HCT116 (cell line): ENCODE results near the gene NRROS. TPM values are rescaled to one million over a fixed set of nuclear protein-coding genes. Genes with fewer than 3 reads are reported as not detected.

Source experiments
- ATAC-seq: fragments of 200-7000 bp; cut with Tn5 transposase; 2 replicates; pipeline ENCODE4 v1.9.1; 2020; ENCODE audit warnings: mild to moderate bottlenecking, moderate library complexity
- BruUV-seq: library from RNA; stranded (reverse); fragments of 400-500 nt; replicated peaks from 2 replicates; lab custom pipeline; 2021; lab: Mats Ljungman, UMichigan
- CTCF ChIA-PET: fragments of 300-600 bp; sonication (Branson Sonifier 250); formaldehyde crosslinking; loops from one replicate; lab custom pipeline; 2021; ENCODE audit warnings: antibody characterized with exemption; lab: Charles Lee
- POLR2A ChIA-PET: fragments of 300-600, 350-600 bp; sonication (Branson Sonifier 250); formaldehyde crosslinking; loops from one replicate; lab custom pipeline; 2021; ENCODE audit warnings: antibody characterized with exemption; lab: Charles Lee
- RAD21 ChIA-PET, 2 experiments: fragments of 300-600 bp; sonication (Branson Sonifier 250); formaldehyde crosslinking; loops; one replicate each; lab custom pipeline; 2023; ENCODE audit warnings: low total read pairs in 2 of 2; ENCODE audit not compliant: uncharacterized antibody in 2 of 2, unreplicated experiment in 2 of 2, low non-redundant PET in 1 of 2; lab: Charles Lee
- DNase-seq: peaks from one replicate; pipeline ENCODE4 v3.0.0-alpha.2; 2010; ENCODE audit warnings: low read depth, low spot score
- H2AFZ ChIP-seq: fragments of 200-600 bp; shearing (Covaris generic), sonication (generic); 2 replicates; pipeline ENCODE4 v1.6.1; 2017; ENCODE audit warnings: low read depth, mixed run types, mixed read lengths, antibody characterized with exemption, low read length; ENCODE audit not compliant: poor library complexity, severe bottlenecking
- H3K27ac ChIP-seq: 2 replicates; pipeline ENCODE4 v1.5.1; 2012; ENCODE audit warnings: low read depth, low read length
- H3K27me3 ChIP-seq: fragments of 200-600 bp; sonication (generic); 2 replicates; pipeline ENCODE4 v1.6.1; 2016; ENCODE audit warnings: mixed run types, low read length, mixed read lengths; ENCODE audit not compliant: insufficient read depth
- H3K36me3 ChIP-seq, 2 experiments: fragments of 200-500 bp in 1 of 2; fragments of 200-600 bp in 1 of 2; sonication (Bioruptor generic) in 1 of 2; sonication (generic) in 1 of 2; 2 replicates each; pipeline versions ENCODE4 v1.5.1 to v1.6.1; 2014 to 2016; ENCODE audit warnings: low read length in 2 of 2, inconsistent platforms in 1 of 2, mixed read lengths in 1 of 2, mixed run types in 1 of 2; ENCODE audit not compliant: insufficient read depth in 2 of 2, control insufficient read depth in 1 of 2
- H3K4me1 ChIP-seq, 2 experiments: fragments of 200-600 bp in 1 of 2; sonication (generic) in 1 of 2; 2 replicates each; pipeline versions ENCODE4 v1.5.1 to v1.6.1; 2012 to 2017; ENCODE audit warnings: low read length in 2 of 2, inconsistent platforms in 1 of 2, mild to moderate bottlenecking in 1 of 2, mixed read lengths in 1 of 2, mixed run types in 1 of 2, moderate library complexity in 1 of 2; ENCODE audit not compliant: insufficient read depth in 2 of 2, control insufficient read depth in 1 of 2
- H3K4me2 ChIP-seq: fragments of 200-600 bp; sonication (generic); 2 replicates; pipeline ENCODE4 v1.6.1; 2017; ENCODE audit warnings: mixed run types, low read length, mixed read lengths
- H3K4me3 ChIP-seq, 2 experiments: fragments of 200-600 bp in 1 of 2; sonication (generic) in 1 of 2; replicated peaks in 1 of 2; 2 replicates each; pipeline ENCODE4 v1.5.1; 2011 to 2016; ENCODE audit warnings: low read length in 2 of 2, control low read depth in 1 of 2, low read depth in 1 of 2, mild to moderate bottlenecking in 1 of 2, mixed read lengths in 1 of 2, mixed run types in 1 of 2
- H3K79me2 ChIP-seq: fragments of 200-600 bp; sonication (generic); 2 replicates; pipeline ENCODE4 v1.6.1; 2017; ENCODE audit warnings: mild to moderate bottlenecking, mixed run types, low read length, moderate library complexity, mixed read lengths; ENCODE audit not compliant: insufficient read depth
- H3K9ac ChIP-seq: fragments of 200-600 bp; sonication (generic); 2 replicates; pipeline ENCODE4 v1.6.1; 2016; ENCODE audit warnings: low read length, mixed read lengths
- H3K9me2 ChIP-seq: fragments of 200-600 bp; sonication (generic), shearing (Covaris generic); 2 replicates; pipeline ENCODE4 v1.6.1; 2017; ENCODE audit warnings: mixed run types, mild to moderate bottlenecking, moderate library complexity; ENCODE audit not compliant: insufficient read depth
- H3K9me3 ChIP-seq, 2 experiments: fragments of 200-500 bp in 1 of 2; fragments of 200-600 bp in 1 of 2; sonication (Bioruptor generic) in 1 of 2; sonication (generic) in 1 of 2; 2 replicates each; pipeline ENCODE4 v1.6.1; 2014 to 2017; ENCODE audit warnings: low read length in 2 of 2, mixed read lengths in 2 of 2, inconsistent platforms in 1 of 2, low read depth in 1 of 2, mild to moderate bottlenecking in 1 of 2, mixed run types in 1 of 2, moderate library complexity in 1 of 2; ENCODE audit not compliant: control insufficient read depth in 1 of 2, insufficient read depth in 1 of 2
- H4K20me1 ChIP-seq: fragments of 200-600 bp; sonication (generic), shearing (Covaris generic); 2 replicates; pipeline ENCODE4 v1.6.1; 2017; ENCODE audit warnings: mixed run types, mild to moderate bottlenecking, moderate library complexity; ENCODE audit not compliant: insufficient read depth
- CBX3 ChIP-seq: IDR thresholded peaks from 2 replicates; pipeline ENCODE4 v1.6.1; 2012; ENCODE audit warnings: low read depth
- CTCF ChIP-seq, 3 experiments: fragments of 200-600 bp in 1 of 3; sonication (generic) in 1 of 3; IDR thresholded peaks in 2 of 3; conservative IDR thresholded peaks in 1 of 3; 2 replicates each; pipeline ENCODE4 v1.5.1; 2012 to 2017; ENCODE audit warnings: low read depth in 2 of 3, low read length in 2 of 3, antibody characterized with exemption in 1 of 3, borderline replicate concordance in 1 of 3, control low read depth in 1 of 3, mild to moderate bottlenecking in 1 of 3, mixed read lengths in 1 of 3, mixed run types in 1 of 3, moderate library complexity in 1 of 3; ENCODE audit not compliant: insufficient read depth in 1 of 3
- ELF1 ChIP-seq: IDR thresholded peaks from 2 replicates; pipeline ENCODE4 v1.6.1; 2012; ENCODE audit warnings: low read depth, borderline replicate concordance
- FOSL1 ChIP-seq: IDR thresholded peaks from 2 replicates; pipeline ENCODE4 v1.6.1; 2012; ENCODE audit warnings: low read depth
- JUND ChIP-seq: IDR thresholded peaks from 2 replicates; pipeline ENCODE4 v1.6.1; 2012
- RAD21 ChIP-seq: IDR thresholded peaks from 2 replicates; pipeline ENCODE4 v1.6.1; 2012; ENCODE audit warnings: low read depth, mild to moderate bottlenecking
- REST ChIP-seq: IDR thresholded peaks from 2 replicates; pipeline ENCODE4 v1.6.1; 2012; ENCODE audit warnings: low read depth
- SIN3A ChIP-seq: IDR thresholded peaks from 2 replicates; pipeline ENCODE4 v1.6.1; 2012; ENCODE audit warnings: low read depth
- SRF ChIP-seq: IDR thresholded peaks from 2 replicates; pipeline ENCODE4 v1.6.1; 2012; ENCODE audit warnings: low read depth
- TCF7L2 ChIP-seq: IDR thresholded peaks from 2 replicates; pipeline ENCODE4 v1.7.0; 2011; ENCODE audit warnings: borderline replicate concordance, inconsistent platforms; ENCODE audit not compliant: insufficient read depth, insufficient read length; ENCODE audit errors: extremely low read depth
- YY1 ChIP-seq: IDR thresholded peaks from 2 replicates; pipeline ENCODE4 v1.6.1; 2011; ENCODE audit warnings: low read length, low read depth, moderate library complexity, mild to moderate bottlenecking; ENCODE audit not compliant: insufficient replicate concordance; ENCODE audit errors: extremely low read depth
- ZFX ChIP-seq: fragments of 450-650 bp; IDR thresholded peaks from 2 replicates; pipeline ENCODE4 v1.6.1; 2017
- intact Hi-C: fragments of 100-400 bp; cut with micrococcal nuclease; formaldehyde crosslinking; loops from 2 replicates; pipeline ENCODE4 v1.10.0; 2022
- total RNA-seq: library from RNA; stranded (reverse); gene quantifications from one replicate; pipeline ENCODE4 v1.2.1, GENCODE V29; 2021; ENCODE audit not compliant: unreplicated experiment
- TF ChIP-seq, protein P1 (sequence below): IDR thresholded peaks from 2 replicates; pipeline ENCODE4 v1.6.1; 2012

Gene NRROS
- total RNA-seq, 1 experiment from 2014 or later: 0.12 TPM

GRCh38 chr3:196624907-196625306 is 14.6 kb upstream of the NRROS start:
- no peaks in the 10 kb centered on the region for H3K79me2 ChIP-seq
- POLR2A ChIA-PET: no interaction called here
- CTCF ChIA-PET: no interaction called here
- no peak for ATAC-seq
- no peaks in the 10 kb centered on the region for H3K9me2 ChIP-seq
- TF ChIP-seq CBX3: no peak
- no peak for TF ChIP-seq TCF7L2
- no peak for TF ChIP-seq ZFX
- H3K27ac ChIP-seq: no peak overlapping the region
- peaks cover 0 to 3% of the 10 kb centered on the region in 2 experiments; a peak in 1 of 4 replicates for H3K4me1 ChIP-seq
- H3K9me3 ChIP-seq: no peaks in the 10 kb centered on the region
- H2AFZ ChIP-seq: no peak overlapping the region
- H3K4me3 ChIP-seq: no peak overlapping the region
- no peak overlapping the region for H3K4me2 ChIP-seq
- intact Hi-C loops: no loop called here
- H3K36me3 ChIP-seq: no peaks in the 10 kb centered on the region
- H3K27me3 ChIP-seq: no peaks in the 10 kb centered on the region
- no peak overlapping the region for H3K9ac ChIP-seq
- BruUV-seq: no TSS peak
- no peak for DNase-seq
- RAD21 ChIA-PET: no interaction called here
- H4K20me1 ChIP-seq: no peaks in the 10 kb centered on the region

- no TSS peak for BruUV-seq
- RAD21 ChIA-PET: no interaction called here
- H3K27ac ChIP-seq: no peak overlapping the region
Observed at GRCh38 chr3:196625331-196625730, 14.2 kb upstream of the NRROS start.

More at GRCh38 chr3:196625331-196625730, 14.2 kb upstream of the NRROS start:
- intact Hi-C loops: no loop called here
- Histone ChIP-seq H3K27me3 (no peaks in the 10 kb centered on the region), H3K36me3 (no peaks in the 10 kb centered on the region), H3K9ac (no peak overlapping the region), H3K4me1 (peaks cover 0 to 3% of the 10 kb centered on the region in 2 experiments; a peak in 1 of 4 replicates), H3K9me2 (no peaks in the 10 kb centered on the region), H3K4me2 (no peak overlapping the region), H3K79me2 (no peaks in the 10 kb centered on the region), H4K20me1 (no peaks in the 10 kb centered on the region), H2AFZ (no peak overlapping the region), H3K4me3 (no peak overlapping the region), H3K9me3 (no peaks in the 10 kb centered on the region)
- DNase-seq: no peak
- ChIA-PET CTCF (no interaction called here), POLR2A (no interaction called here)
- no peak for ATAC-seq
- TF ChIP-seq JUND: no peak
- no peak for TF ChIP-seq CTCF (IDR thresholded peaks at IDR 0.05 in 2 of 3, conservative IDR thresholded peaks at IDR 0.05 in 1 of 3; ENCODE audit: borderline replicate concordance in 1 of 3, insufficient read depth in 1 of 3, low read depth in 2 of 3, low read length in 2 of 3)
- no peak for TF ChIP-seq ZFX
- TF ChIP-seq YY1: no peak
- TF ChIP-seq, protein P1, sequence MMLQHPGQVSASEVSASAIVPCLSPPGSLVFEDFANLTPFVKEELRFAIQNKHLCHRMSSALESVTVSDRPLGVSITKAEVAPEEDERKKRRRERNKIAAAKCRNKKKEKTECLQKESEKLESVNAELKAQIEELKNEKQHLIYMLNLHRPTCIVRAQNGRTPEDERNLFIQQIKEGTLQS: no peak
- TF ChIP-seq FOSL1: no peak
- TF ChIP-seq SRF: no peak
- TF ChIP-seq RAD21: no peak
- TF ChIP-seq REST: no peak
- TF ChIP-seq ELF1: no peak
- TF ChIP-seq SIN3A: no peak
